LoVo (cell line): Measurements from ENCODE around the gene PLA2G4E.

Source experiments
- DNase-seq: peaks from one replicate; pipeline ENCODE4 v3.0.0-alpha.2; 2016; ENCODE audit warnings: low spot score

The PLA2G4E gene

DNA sequence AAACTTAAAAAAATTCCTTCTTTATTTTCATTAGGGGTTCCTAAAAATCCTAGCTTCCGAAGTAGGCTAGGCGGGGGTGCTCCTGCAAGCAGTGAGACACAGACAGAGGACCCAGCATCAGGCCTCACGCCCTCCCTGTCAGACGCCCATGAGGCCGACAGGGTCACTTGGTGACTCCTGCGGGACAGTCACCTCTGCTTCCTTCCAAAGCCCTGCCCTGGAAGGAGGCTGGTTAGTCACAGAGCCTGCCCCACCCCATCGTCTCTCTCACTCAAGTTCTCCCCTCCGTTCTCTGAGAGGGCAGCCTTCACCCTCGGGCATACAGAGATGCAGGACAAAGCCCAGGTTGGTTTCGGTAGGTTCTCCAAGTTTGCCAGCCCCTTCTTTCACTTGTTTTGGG, 87.1 kb downstream of the PLA2G4E start:
- DNase-seq: peak; percentile 77

DNA sequence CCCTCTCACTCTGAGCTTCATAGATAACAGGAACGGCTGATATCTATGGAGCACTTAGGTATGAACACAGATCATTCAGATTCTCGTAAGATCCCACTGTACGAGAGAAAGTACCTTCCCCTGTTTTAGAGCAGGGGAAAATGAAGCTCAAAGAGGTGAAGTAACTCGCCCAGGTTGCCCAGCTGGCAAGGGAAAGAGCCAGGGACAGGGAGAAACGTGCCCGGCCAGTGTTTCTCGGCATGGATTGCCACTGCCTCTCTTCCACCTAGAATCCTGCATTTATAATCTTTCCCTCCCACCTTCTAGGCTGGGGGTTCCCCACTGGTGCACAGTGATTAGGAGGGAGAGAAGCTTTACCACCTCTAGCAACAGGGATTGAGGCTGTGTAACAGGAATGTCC, 87.5 kb downstream of the PLA2G4E start:
- DNase-seq: no peak

DNA sequence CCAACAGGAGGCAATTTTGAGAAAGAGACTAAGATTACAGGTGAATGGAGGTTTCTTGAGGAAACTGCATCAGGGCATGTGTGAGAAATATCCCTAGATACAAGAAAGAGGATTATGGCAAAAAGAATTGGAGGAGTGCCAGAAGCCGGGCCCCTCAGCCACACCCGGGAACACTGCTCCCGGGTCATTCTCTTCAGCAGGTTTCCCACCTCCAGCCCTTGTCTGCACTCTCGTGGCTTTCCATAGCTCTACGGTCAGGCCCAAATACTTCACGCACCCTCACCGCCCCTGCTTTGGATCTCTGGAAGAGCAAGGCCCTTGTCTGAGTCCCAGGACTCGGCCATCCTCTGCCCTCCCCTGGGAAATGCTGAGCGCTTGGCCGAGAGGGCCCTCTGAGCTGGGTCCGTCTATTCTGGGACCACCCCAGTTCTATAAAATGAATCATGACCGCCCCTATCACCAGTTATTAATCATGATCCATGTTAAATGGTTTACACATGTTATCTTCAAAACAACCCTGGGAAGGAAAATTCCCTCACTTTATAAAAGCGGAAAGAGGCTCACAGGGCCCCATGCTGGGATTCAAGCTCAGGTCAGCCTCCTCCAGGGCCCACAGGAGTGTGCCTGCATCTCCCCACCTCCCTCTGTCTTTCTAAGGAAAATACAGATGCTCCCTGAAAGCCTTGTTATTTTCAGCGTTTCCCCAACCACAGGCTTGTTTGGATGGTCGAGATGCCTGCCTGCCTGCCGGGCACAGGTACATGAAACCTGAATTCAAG, 88.1 kb downstream of the PLA2G4E start:
- DNase-seq: no peak

DNA sequence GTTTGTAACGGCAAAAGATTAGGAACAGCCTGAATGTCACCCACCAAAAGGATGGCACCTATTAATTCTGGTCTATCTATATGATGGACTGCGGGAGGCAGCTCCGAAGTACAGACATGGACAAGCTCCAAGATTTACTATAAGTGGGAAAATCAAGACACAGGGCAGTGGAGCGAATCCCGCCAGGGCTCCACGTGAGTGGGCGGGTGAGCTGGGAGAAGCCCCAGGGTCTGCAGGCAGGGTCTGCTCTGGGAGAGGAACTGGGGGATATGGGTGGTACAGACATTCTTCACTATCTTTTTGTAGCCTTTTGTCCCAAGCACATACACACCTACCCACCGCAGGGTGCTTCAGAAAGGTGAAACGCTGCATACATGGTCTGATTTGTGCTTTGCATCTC, 88.7 kb downstream of the PLA2G4E start:
- DNase-seq: no peak
